Fibroblast of villous mesenchyme (primary cell): ENCODE measurements around the gene HSDL2. TPM values are rescaled to one million over a fixed set of nuclear protein-coding genes. Genes with fewer than 3 reads are reported as not detected.
"Not testable (repeated sequence)": the region's sequence is repeated elsewhere in the genome, so short reads cannot be mapped to it uniquely, and the experiment has no call there.

Experiments
- DNase-seq: peaks from one replicate; pipeline ENCODE4 v3.0.0-alpha.2; 2010; ENCODE audit warnings: low read depth
- H3K4me3 ChIP-seq: 2 replicates; pipeline ENCODE4 v1.5.1; 2011; ENCODE audit warnings: low read depth, mild to moderate bottlenecking, low read length
- CTCF ChIP-seq: IDR thresholded peaks from 2 replicates; pipeline ENCODE4 v1.5.1; 2012; ENCODE audit warnings: low read depth, mild to moderate bottlenecking, low read length; ENCODE audit not compliant: insufficient read depth
- total RNA-seq: library from RNA; depleted of rRNA; stranded (reverse); fragments of >200 nt; gene quantifications from 2 replicates; pipeline ENCODE4 v1.2.3, GENCODE V29; 2012

HSDL2 gene
- total RNA-seq, 1 donor: 55.3 TPM

DNA sequence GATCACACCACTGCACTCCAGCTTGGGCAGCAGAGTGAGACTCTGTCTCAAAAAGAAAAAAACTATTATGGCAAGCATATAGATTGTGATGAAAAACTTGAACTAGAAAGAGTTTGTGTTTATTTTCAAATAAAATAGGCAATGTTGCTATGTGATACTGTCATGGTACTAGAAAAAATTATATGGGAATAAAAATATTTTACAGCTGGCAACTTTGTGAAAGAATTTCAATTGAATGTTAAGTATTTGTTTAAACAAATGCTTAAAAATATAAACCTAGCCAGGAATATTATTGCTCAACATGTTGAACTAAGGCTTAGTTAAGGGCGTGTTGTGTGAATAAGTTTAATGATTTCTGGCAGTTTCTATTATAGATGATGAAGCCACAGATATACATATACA lies 31.7 kb downstream of the HSDL2 start:
- peak; percentile 67 for DNase-seq
- no peak overlapping the region for H3K4me3 ChIP-seq
- no peak for TF ChIP-seq CTCF

- DNase-seq, H3K4me3 ChIP-seq: not testable (repeated sequence)
Observed at GRCh38 chr9:112413728-112414127, 33.8 kb downstream of the HSDL2 start.

GRCh38 chr9:112420208-112420607 lies 40.3 kb downstream of the HSDL2 start:
- no peak overlapping the region for H3K4me3 ChIP-seq
- TF ChIP-seq CTCF: no peak
- DNase-seq: no peak

DNA sequence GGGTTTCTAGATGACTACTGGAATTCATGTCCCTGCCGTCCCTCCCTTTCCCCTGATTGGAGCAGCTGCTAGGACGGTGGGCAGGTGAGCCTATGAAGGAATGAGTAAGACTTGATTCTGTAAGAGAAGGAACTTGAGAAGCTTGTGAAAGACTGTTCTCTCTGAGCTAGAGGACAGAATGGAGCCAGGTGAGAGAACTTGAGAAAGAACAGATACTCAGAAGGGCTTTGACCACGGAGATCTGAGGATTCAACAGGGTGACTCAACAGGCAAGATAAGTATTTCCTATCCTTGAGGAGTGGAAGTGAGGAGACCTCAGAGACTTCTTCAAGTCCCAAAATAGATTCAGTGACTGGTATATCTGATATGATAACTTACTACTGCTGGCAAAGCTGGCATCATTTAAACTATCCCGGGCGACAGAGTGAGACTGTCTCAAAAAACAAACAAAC lies 41.9 kb downstream of the HSDL2 start:
- no peak overlapping the region for H3K4me3 ChIP-seq
- peak; percentile 32 for DNase-seq
- TF ChIP-seq CTCF: no peak

- no peak for TF ChIP-seq CTCF
- no peak for DNase-seq
- no peak overlapping the region for H3K4me3 ChIP-seq
Observed at GRCh38 chr9:112422417-112423148, 42.7 kb downstream of the HSDL2 start.

- DNase-seq: no peak
- TF ChIP-seq CTCF: no peak
- no peak overlapping the region for H3K4me3 ChIP-seq
Observed at GRCh38 chr9:112430006-112430522, 50.2 kb downstream of the HSDL2 start.

GRCh38 chr9:112433499-112434392 lies 53.8 kb downstream of the HSDL2 start:
- no peak for TF ChIP-seq CTCF
- H3K4me3 ChIP-seq: no peak overlapping the region
- no peak for DNase-seq
